ENCODE results near the gene CEMP1.

CEMP1 gene

DNA sequence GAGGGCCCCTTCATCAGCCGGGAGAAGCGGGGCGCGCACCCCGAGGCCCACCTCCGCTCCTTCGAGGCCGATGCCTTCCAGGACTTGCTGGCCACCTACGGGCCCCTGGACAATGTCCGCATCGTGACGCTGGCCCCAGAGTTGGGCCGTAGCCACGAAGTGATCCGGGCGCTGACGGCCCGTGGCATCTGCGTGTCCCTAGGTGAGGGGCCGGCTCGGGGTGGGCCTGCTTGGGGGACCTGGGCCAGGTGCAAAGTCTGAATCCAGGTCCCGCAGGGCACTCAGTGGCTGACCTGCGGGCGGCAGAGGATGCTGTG lies 3.5 kb downstream of the CEMP1 start:
- no peak overlapping the region for H3K27ac ChIP-seq (ENCODE audit: low read depth, low read length)
- no peaks in the 10 kb centered on the region for H3K79me2 ChIP-seq (ENCODE audit: control insufficient read depth, low read length)
- H3K4me3 ChIP-seq (ENCODE audit: low read length), result no peak overlapping the region
- no peak overlapping the region for H3K4me2 ChIP-seq (ENCODE audit: low read length)
- H3F3A ChIP-seq (ENCODE audit: control insufficient read depth, insufficient read depth), result peaks cover 3% of the 10 kb centered on the region
- H4K20me1 ChIP-seq (ENCODE audit: control insufficient read depth, insufficient read depth, low read depth, low read length), result no peaks in the 10 kb centered on the region
- no peaks in the 10 kb centered on the region for H3K9me2 ChIP-seq (replicated peaks; ENCODE audit: control insufficient read depth, low read length)
- no peak for TF ChIP-seq EZH2phosphoT487 (IDR thresholded peaks at IDR 0.05; ENCODE audit: borderline replicate concordance, low read length)
- TF ChIP-seq, protein P1, sequence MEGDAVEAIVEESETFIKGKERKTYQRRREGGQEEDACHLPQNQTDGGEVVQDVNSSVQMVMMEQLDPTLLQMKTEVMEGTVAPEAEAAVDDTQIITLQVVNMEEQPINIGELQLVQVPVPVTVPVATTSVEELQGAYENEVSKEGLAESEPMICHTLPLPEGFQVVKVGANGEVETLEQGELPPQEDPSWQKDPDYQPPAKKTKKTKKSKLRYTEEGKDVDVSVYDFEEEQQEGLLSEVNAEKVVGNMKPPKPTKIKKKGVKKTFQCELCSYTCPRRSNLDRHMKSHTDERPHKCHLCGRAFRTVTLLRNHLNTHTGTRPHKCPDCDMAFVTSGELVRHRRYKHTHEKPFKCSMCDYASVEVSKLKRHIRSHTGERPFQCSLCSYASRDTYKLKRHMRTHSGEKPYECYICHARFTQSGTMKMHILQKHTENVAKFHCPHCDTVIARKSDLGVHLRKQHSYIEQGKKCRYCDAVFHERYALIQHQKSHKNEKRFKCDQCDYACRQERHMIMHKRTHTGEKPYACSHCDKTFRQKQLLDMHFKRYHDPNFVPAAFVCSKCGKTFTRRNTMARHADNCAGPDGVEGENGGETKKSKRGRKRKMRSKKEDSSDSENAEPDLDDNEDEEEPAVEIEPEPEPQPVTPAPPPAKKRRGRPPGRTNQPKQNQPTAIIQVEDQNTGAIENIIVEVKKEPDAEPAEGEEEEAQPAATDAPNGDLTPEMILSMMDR (IDR thresholded peaks at IDR 0.05; ENCODE audit: low read depth, low read length, poor library complexity, severe bottlenecking), result no peak
- H3K9me3 ChIP-seq (ENCODE audit: control insufficient read depth, insufficient read depth, low read length), result no peaks in the 10 kb centered on the region
- H3K4me1 ChIP-seq (ENCODE audit: control insufficient read depth, low read length), result peaks cover 11% of the 10 kb centered on the region
- H3K27me3 ChIP-seq (ENCODE audit: control insufficient read depth, low read length), result no peaks in the 10 kb centered on the region
- H3K36me3 ChIP-seq (ENCODE audit: control insufficient read depth, low read length), result peaks cover 45% of the 10 kb centered on the region

DNA sequence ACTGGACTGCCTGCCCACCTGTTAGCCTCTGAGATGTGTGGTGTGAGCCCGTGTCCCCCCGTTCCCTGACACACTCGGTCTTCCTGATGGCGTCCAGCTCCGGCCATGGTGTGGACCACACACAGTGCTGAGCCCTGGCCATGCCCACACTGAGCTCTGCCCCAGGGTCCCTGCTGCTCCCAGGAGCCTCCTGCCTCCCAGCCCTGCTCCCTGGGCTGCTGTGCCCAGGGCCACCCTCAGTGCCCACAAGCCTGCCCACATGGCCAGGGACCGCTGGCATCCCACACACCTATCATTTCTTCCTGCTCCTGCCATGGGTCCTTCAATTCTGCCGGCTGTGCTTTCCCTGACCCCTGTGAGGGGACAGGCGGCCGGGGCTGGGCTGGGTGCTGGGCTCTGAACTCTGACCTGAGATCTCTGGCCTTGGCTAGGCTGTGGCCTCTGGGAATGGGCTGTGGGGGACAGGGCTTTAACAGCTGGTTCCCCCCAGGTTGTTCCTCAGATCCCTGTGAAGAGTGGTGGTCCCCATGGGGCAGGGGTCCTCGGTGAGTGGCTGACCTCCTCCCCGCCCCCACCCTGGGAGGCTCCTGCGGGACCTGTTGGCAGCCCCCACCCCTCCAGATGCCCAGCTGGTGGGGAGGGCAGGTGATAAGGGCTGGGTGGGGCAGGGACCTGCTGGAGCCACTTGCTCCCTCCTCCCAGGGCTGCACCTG lies 4.0 kb downstream of the CEMP1 start:
- no peak overlapping the region for H3K4me3 ChIP-seq (ENCODE audit: low read length)
- no peak overlapping the region for H3K27ac ChIP-seq (ENCODE audit: low read depth, low read length)
- H3K79me2 ChIP-seq (ENCODE audit: control insufficient read depth, low read length), result no peaks in the 10 kb centered on the region
- H4K20me1 ChIP-seq (ENCODE audit: control insufficient read depth, insufficient read depth, low read depth, low read length), result no peaks in the 10 kb centered on the region
- H3K4me1 ChIP-seq (ENCODE audit: control insufficient read depth, low read length), result peaks cover 9% of the 10 kb centered on the region
- H3K27me3 ChIP-seq (ENCODE audit: control insufficient read depth, low read length), result no peaks in the 10 kb centered on the region
- no peak overlapping the region for H3K4me2 ChIP-seq (ENCODE audit: low read length)
- no peaks in the 10 kb centered on the region for H3K9me3 ChIP-seq (ENCODE audit: control insufficient read depth, insufficient read depth, low read length)
- TF ChIP-seq, protein P1 (IDR thresholded peaks at IDR 0.05; ENCODE audit: low read depth, low read length, poor library complexity, severe bottlenecking), result no peak
- no peak for TF ChIP-seq EZH2phosphoT487 (IDR thresholded peaks at IDR 0.05; ENCODE audit: borderline replicate concordance, low read length)
- H3F3A ChIP-seq (ENCODE audit: control insufficient read depth, insufficient read depth), result peaks cover 3% of the 10 kb centered on the region
- H3K9me2 ChIP-seq (replicated peaks; ENCODE audit: control insufficient read depth, low read length), result no peaks in the 10 kb centered on the region
- peaks cover 46% of the 10 kb centered on the region for H3K36me3 ChIP-seq (ENCODE audit: control insufficient read depth, low read length)

DNA sequence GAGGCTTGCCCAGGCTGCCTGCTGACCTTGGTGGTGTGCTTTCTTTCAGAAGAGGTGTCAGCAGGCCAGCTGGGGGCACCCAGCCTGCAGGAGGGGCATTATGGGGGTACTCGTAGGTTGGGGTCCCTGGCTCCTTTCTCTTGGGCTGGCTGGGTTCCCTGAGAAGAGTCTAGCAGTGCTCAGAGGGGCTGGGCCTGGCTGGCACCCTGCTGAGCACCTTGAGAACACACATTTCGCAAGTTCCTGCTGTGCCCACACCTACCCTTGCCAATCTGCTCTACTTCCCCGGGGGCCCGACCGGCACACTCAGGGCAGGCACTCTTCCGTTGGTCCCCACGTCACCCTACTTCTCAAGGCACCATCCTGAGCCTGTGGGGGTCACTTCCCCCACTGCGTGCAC lies 5.1 kb downstream of the CEMP1 start:
- Histone ChIP-seq H3K9me2 (replicated peaks; ENCODE audit: control insufficient read depth, low read length) (no peaks in the 10 kb centered on the region), H3F3A (ENCODE audit: control insufficient read depth, insufficient read depth) (peaks cover under 1% of the 10 kb centered on the region), H3K4me3 (ENCODE audit: low read length) (no peak overlapping the region), H3K27ac (ENCODE audit: low read depth, low read length) (no peak overlapping the region), H4K20me1 (ENCODE audit: control insufficient read depth, insufficient read depth, low read depth, low read length) (no peaks in the 10 kb centered on the region), H3K4me1 (ENCODE audit: control insufficient read depth, low read length) (peaks cover 6% of the 10 kb centered on the region), H3K79me2 (ENCODE audit: control insufficient read depth, low read length) (peaks cover 4% of the 10 kb centered on the region), H3K36me3 (ENCODE audit: control insufficient read depth, low read length) (peaks cover 51% of the 10 kb centered on the region), H3K9me3 (ENCODE audit: control insufficient read depth, insufficient read depth, low read length) (no peaks in the 10 kb centered on the region), H3K27me3 (ENCODE audit: control insufficient read depth, low read length) (no peaks in the 10 kb centered on the region), H3K4me2 (ENCODE audit: low read length) (no peak overlapping the region)
- TF ChIP-seq, protein P1 (IDR thresholded peaks at IDR 0.05; ENCODE audit: low read depth, low read length, poor library complexity, severe bottlenecking), result no peak
- no peak for TF ChIP-seq EZH2phosphoT487 (IDR thresholded peaks at IDR 0.05; ENCODE audit: borderline replicate concordance, low read length)
